Colonic mucosa (tissue), 4 donors: ENCODE data around the gene B4GALT2. TPM values are rescaled to one million over a fixed set of nuclear protein-coding genes. Genes with fewer than 3 reads are reported as not detected.

ENCODE experiments used
- DNase-seq: peaks from one replicate; pipeline ENCODE4 v3.0.0-alpha.2; 2020
- H3K27ac ChIP-seq: fragments of 200-600 bp; one replicate; pipeline ENCODE4 v1.8.0; 2021
- H3K27me3 ChIP-seq: fragments of 200-600 bp; one replicate; pipeline ENCODE4 v1.8.0; 2021
- H3K36me3 ChIP-seq: fragments of 200-600 bp; one replicate; pipeline ENCODE4 v1.8.0; 2021
- H3K4me1 ChIP-seq: fragments of 200-600 bp; one replicate; pipeline ENCODE4 v1.8.0; 2021; ENCODE audit warnings: mild to moderate bottlenecking
- H3K4me3 ChIP-seq: fragments of 200-600 bp; one replicate; pipeline ENCODE4 v1.8.0; 2021
- H3K9ac ChIP-seq, 2 donors: one replicate each; pipeline ENCODE4 v1.7.0; 2013; ENCODE audit warnings: control low read depth in 2 of 2, low read depth in 2 of 2, low read length in 2 of 2
- H3K9me3 ChIP-seq: fragments of 200-600 bp; one replicate; pipeline ENCODE4 v1.8.0; 2021
- CTCF ChIP-seq: fragments of 200-600 bp; IDR thresholded peaks from one replicate; pipeline ENCODE4 v1.8.0; 2022; ENCODE audit warnings: antibody characterized with exemption, mild to moderate bottlenecking
- intact Hi-C: fragments of 100-400 bp; cut with DNase I; formaldehyde crosslinking; loops from one replicate; pipeline ENCODE4 v1.14.1; 2022
- total RNA-seq, 2 donors: library from RNA; stranded (reverse); fragmentation: NEBNext Ultra II Directional in 1 of 2; extraction: Animal tissue kit (Norgen Biotek cat#: 25700) in 1 of 2; gene quantifications; one replicate each; pipeline ENCODE4 v1.2.1, GENCODE V29; 2021
- donor health status: healthy.
- donor health status: DM: no; HTN: no; CAD: no.
- donor health status: DM: no; HTN: no; CAD: no.

Gene B4GALT2
- total RNA-seq, 2 donors from 2014 or later, result 26.6 to 38.5 TPM

GRCh38 chr1:43990271-43991199 is 11.5 kb downstream of the B4GALT2 start:
- Histone ChIP-seq H3K27ac (peak overlapping the region; percentile 80), H3K36me3 (no peaks in the 10 kb centered on the region), H3K4me3 (peak overlapping the region; percentile 76), H3K27me3 (no peaks in the 10 kb centered on the region), H3K9ac (peak overlapping the region; percentile 79 to 81), H3K9me3 (no peaks in the 10 kb centered on the region), H3K4me1 (no peaks in the 10 kb centered on the region)
- peak; percentile 40 for DNase-seq
- intact Hi-C loops, result no loop called here
- no peak for TF ChIP-seq CTCF

- H3K9ac ChIP-seq, result peak overlapping the region; percentile 79 to 81
- DNase-seq, result no peak
- no peaks in the 10 kb centered on the region for H3K36me3 ChIP-seq
- no peak for TF ChIP-seq CTCF
- peak overlapping the region; percentile 76 for H3K4me3 ChIP-seq
- H3K27ac ChIP-seq, result peak overlapping the region; percentile 80
- intact Hi-C loops, result no loop called here
- H3K4me1 ChIP-seq, result no peaks in the 10 kb centered on the region
- H3K9me3 ChIP-seq, result no peaks in the 10 kb centered on the region
- H3K27me3 ChIP-seq, result no peaks in the 10 kb centered on the region
Observed at GRCh38 chr1:43991200-43991475, 12.1 kb downstream of the B4GALT2 start.

- intact Hi-C loops, result no loop called here
- no peak for TF ChIP-seq CTCF
- H3K9ac ChIP-seq, result peak within 1 kb of the TSS; percentile 79 to 81
- peak within 1 kb of the TSS; percentile 76 for H3K4me3 ChIP-seq
- no peaks in the 10 kb centered on the region for H3K4me1 ChIP-seq
- H3K27me3 ChIP-seq, result no peaks in the 10 kb centered on the region
- H3K9me3 ChIP-seq, result no peaks in the 10 kb centered on the region
- H3K27ac ChIP-seq, result peak within 1 kb of the TSS; percentile 80
- peak; percentile 89 for DNase-seq
- no peaks in the 10 kb centered on the region for H3K36me3 ChIP-seq
Observed at GRCh38 chr1:43991476-43992231, 12.6 kb downstream of the B4GALT2 start, which contains the start of gene CCDC24. Gene CCDC24, plus strand, starts transcription at chr1:43991599. Its CDS starts 280 bp downstream, at chr1:43991879.

GRCh38 chr1:43992232-43992995 is 13.4 kb downstream of the B4GALT2 start:
- peak overlapping the region; percentile 79 to 81 for H3K9ac ChIP-seq

More at GRCh38 chr1:43992232-43992995, 13.4 kb downstream of the B4GALT2 start:
- no peaks in the 10 kb centered on the region for H3K4me1 ChIP-seq
- H3K4me3 ChIP-seq, result peak overlapping the region; percentile 76
- no peak for DNase-seq
- intact Hi-C loops, result no loop called here
- H3K36me3 ChIP-seq, result no peaks in the 10 kb centered on the region
- H3K27me3 ChIP-seq, result no peaks in the 10 kb centered on the region
- no peak for TF ChIP-seq CTCF
- peak overlapping the region; percentile 80 for H3K27ac ChIP-seq
- H3K9me3 ChIP-seq, result no peaks in the 10 kb centered on the region
